Measurements from ENCODE around the gene UNC5C. TPM values are rescaled to one million over a fixed set of nuclear protein-coding genes. Genes with fewer than 3 reads are reported as not detected.

The UNC5C gene
- polyA plus RNA-seq, 1 donor (not counting 4 experiments of a cell fraction or from before 2014, with no cell fraction given): not detected

- no peaks in the 10 kb centered on the region for H3K9me1 ChIP-seq (ENCODE audit: control insufficient read depth, extremely low read depth, insufficient read depth, low read length)
These were observed 185.7 kb downstream of the UNC5C start for GRCh38 chr4:95362906-95363558.

GRCh38 chr4:95362066-95362465 is 186.7 kb downstream of the UNC5C start:
- no peak for FAIRE-seq
- no peaks in the 10 kb centered on the region for H4K20me1 ChIP-seq (ENCODE audit: control insufficient read depth, extremely low read depth, insufficient read depth, low read length)

More at GRCh38 chr4:95362906-95363558, 185.7 kb downstream of the UNC5C start:
- TF ChIP-seq EZH2 (IDR thresholded peaks at IDR 0.05; ENCODE audit: low read length): no peak
- TF ChIP-seq CTCF (optimal IDR thresholded peaks at IDR 0.05 in 1 of 3, IDR thresholded peaks at IDR 0.05 in 1 of 3, conservative IDR thresholded peaks at IDR 0.05 in 1 of 3; ENCODE audit: extremely low read depth in 1 of 3, insufficient read depth in 2 of 3, low read length in 3 of 3): peak in 1 of 3 experiments; percentile 9
- H3K27me3 ChIP-seq (ENCODE audit: control insufficient read depth, extremely low read depth, insufficient read depth, low read length): no peaks in the 10 kb centered on the region
- no peak overlapping the region for H2AFZ ChIP-seq (ENCODE audit: control insufficient read depth, low read length)
- no peaks in the 10 kb centered on the region for H3K36me3 ChIP-seq (ENCODE audit: control insufficient read depth in 2 of 2, extremely low read depth in 1 of 2, insufficient read depth in 2 of 2, low read length in 2 of 2)
- no peaks in the 10 kb centered on the region for H3K9me3 ChIP-seq (ENCODE audit: control insufficient read depth, low read depth, low read length)
- H3K4me3 ChIP-seq (ENCODE audit: control insufficient read depth in 2 of 3, extremely low read depth in 1 of 3, insufficient read depth in 2 of 3, low read depth in 1 of 3, low read length in 3 of 3): no peak overlapping the region
- DNase-seq (ENCODE audit: low read depth, low spot score): no peak
- H3K79me2 ChIP-seq (ENCODE audit: control insufficient read depth, insufficient read depth, low read length): no peaks in the 10 kb centered on the region
- H3K4me1 ChIP-seq (ENCODE audit: control insufficient read depth, extremely low read depth, insufficient read depth, low read length): no peaks in the 10 kb centered on the region
- H3K9ac ChIP-seq (ENCODE audit: control insufficient read depth, extremely low read depth, insufficient read depth, low read length): no peak overlapping the region
- dilution Hi-C loops (cut with MboI; ENCODE audit: extremely low pct_ligation_motif_present, low sequenced_read_pairs): no loop called here
- H3K27ac ChIP-seq (ENCODE audit: control insufficient read depth, insufficient read depth, low read length): no peak overlapping the region
- no peaks in the 10 kb centered on the region for H4K20me1 ChIP-seq (ENCODE audit: control insufficient read depth, extremely low read depth, insufficient read depth, low read length)
- no peak for FAIRE-seq
- H3K4me2 ChIP-seq (ENCODE audit: control insufficient read depth, extremely low read depth, insufficient read depth, low read depth, low read length): no peak overlapping the region

More at GRCh38 chr4:95362066-95362465, 186.7 kb downstream of the UNC5C start:
- Histone ChIP-seq H3K9me3 (ENCODE audit: control insufficient read depth, low read depth, low read length) (no peaks in the 10 kb centered on the region), H3K27ac (ENCODE audit: control insufficient read depth, insufficient read depth, low read length) (no peak overlapping the region), H3K9ac (ENCODE audit: control insufficient read depth, extremely low read depth, insufficient read depth, low read length) (no peak overlapping the region), H3K4me2 (ENCODE audit: control insufficient read depth, extremely low read depth, insufficient read depth, low read depth, low read length) (no peak overlapping the region), H3K9me1 (ENCODE audit: control insufficient read depth, extremely low read depth, insufficient read depth, low read length) (no peaks in the 10 kb centered on the region), H3K79me2 (ENCODE audit: control insufficient read depth, insufficient read depth, low read length) (no peaks in the 10 kb centered on the region), H3K4me1 (ENCODE audit: control insufficient read depth, extremely low read depth, insufficient read depth, low read length) (no peaks in the 10 kb centered on the region), H3K4me3 (ENCODE audit: control insufficient read depth in 2 of 3, extremely low read depth in 1 of 3, insufficient read depth in 2 of 3, low read depth in 1 of 3, low read length in 3 of 3) (no peak overlapping the region), H3K36me3 (ENCODE audit: control insufficient read depth in 2 of 2, extremely low read depth in 1 of 2, insufficient read depth in 2 of 2, low read length in 2 of 2) (no peaks in the 10 kb centered on the region), H2AFZ (ENCODE audit: control insufficient read depth, low read length) (no peak overlapping the region), H3K27me3 (ENCODE audit: control insufficient read depth, extremely low read depth, insufficient read depth, low read length) (no peaks in the 10 kb centered on the region)
- dilution Hi-C loops (cut with MboI; ENCODE audit: extremely low pct_ligation_motif_present, low sequenced_read_pairs): no loop called here
- TF ChIP-seq EZH2 (IDR thresholded peaks at IDR 0.05; ENCODE audit: low read length) (no peak), CTCF (optimal IDR thresholded peaks at IDR 0.05 in 1 of 3, IDR thresholded peaks at IDR 0.05 in 1 of 3, conservative IDR thresholded peaks at IDR 0.05 in 1 of 3; ENCODE audit: extremely low read depth in 1 of 3, insufficient read depth in 2 of 3, low read length in 3 of 3) (no peak)
- no peak for DNase-seq (ENCODE audit: low read depth, low spot score)

Measured in keratinocyte (primary cell).